PFSK-1 (cell line): ENCODE data around the gene UNC45B.

Source experiments
- FOXP2 ChIP-seq: optimal IDR thresholded peaks from 2 replicates; pipeline ENCODE3; 2011; ENCODE audit warnings: borderline replicate concordance, control low read depth, inconsistent platforms; ENCODE audit not compliant: insufficient read depth; ENCODE audit errors: extremely low read length, extremely low read depth
- POLR2AphosphoS5 ChIP-seq: IDR thresholded peaks from 2 replicates; pipeline ENCODE4 v1.6.1; 2012; ENCODE audit warnings: low read depth, mild to moderate bottlenecking, control low read depth, low read length, moderate library complexity
- REST ChIP-seq, 2 experiments: IDR thresholded peaks; 2 replicates each; pipeline versions ENCODE4 v1.6.1 to v1.8.0; 2011 to 2012; ENCODE audit warnings: low read depth in 2 of 2, low read length in 2 of 2, control low read depth in 1 of 2, inconsistent platforms in 1 of 2, mild to moderate bottlenecking in 1 of 2, moderate library complexity in 1 of 2; ENCODE audit not compliant: insufficient read depth in 1 of 2
- SIN3A ChIP-seq: IDR thresholded peaks from 2 replicates; pipeline ENCODE4 v1.6.1; 2012; ENCODE audit warnings: mild to moderate bottlenecking, low read length, moderate library complexity, borderline replicate concordance; ENCODE audit not compliant: insufficient read depth
- TAF1 ChIP-seq: IDR thresholded peaks from 2 replicates; pipeline ENCODE4 v1.6.1; 2012; ENCODE audit warnings: low read length, control low read depth, borderline replicate concordance; ENCODE audit not compliant: insufficient read depth

Gene UNC45B

GRCh38 chr17:35185849-35186248 is 38.2 kb downstream of the UNC45B start:
- TF ChIP-seq POLR2AphosphoS5 (no peak), FOXP2 (no peak), TAF1 (no peak), SIN3A (no peak)

GRCh38 chr17:35187481-35187880 is 39.9 kb downstream of the UNC45B start:
- TF ChIP-seq SIN3A (no peak), POLR2AphosphoS5 (no peak), REST (IDR thresholded peaks at IDR 0.05; ENCODE audit: insufficient read depth in 1 of 2, low read depth in 2 of 2, low read length in 2 of 2) (no peak), FOXP2 (no peak), TAF1 (no peak)

GRCh38 chr17:35188111-35188510 is 40.5 kb downstream of the UNC45B start:
- TF ChIP-seq TAF1 (no peak), POLR2AphosphoS5 (no peak), FOXP2 (no peak), SIN3A (no peak), REST (IDR thresholded peaks at IDR 0.05; ENCODE audit: insufficient read depth in 1 of 2, low read depth in 2 of 2, low read length in 2 of 2) (no peak)

GRCh38 chr17:35189291-35189690 is 41.7 kb downstream of the UNC45B start:
- TF ChIP-seq TAF1 = no peak

GRCh38 chr17:35191001-35191695 is 43.5 kb downstream of the UNC45B start:
- TF ChIP-seq TAF1 = no peak
- no peak for TF ChIP-seq REST (IDR thresholded peaks at IDR 0.05; ENCODE audit: insufficient read depth in 1 of 2, low read depth in 2 of 2, low read length in 2 of 2)
- TF ChIP-seq SIN3A = no peak
- no peak for TF ChIP-seq FOXP2
- TF ChIP-seq POLR2AphosphoS5 = no peak

- TF ChIP-seq POLR2AphosphoS5 = no peak
- no peak for TF ChIP-seq REST (IDR thresholded peaks at IDR 0.05; ENCODE audit: insufficient read depth in 1 of 2, low read depth in 2 of 2, low read length in 2 of 2)
- no peak for TF ChIP-seq TAF1
- TF ChIP-seq SIN3A = no peak
- no peak for TF ChIP-seq FOXP2
These were observed 45.1 kb downstream of the UNC45B start for GRCh38 chr17:35192708-35193107.
